K562 (cell line): ENCODE measurements around the gene HAPLN2. TPM values are rescaled to one million over a fixed set of nuclear protein-coding genes. Genes with fewer than 3 reads are reported as not detected.

Experiments used
- BCOR ChIP-seq: fragments of 450-650 bp; IDR thresholded peaks from 2 replicates; pipeline ENCODE4 v1.6.1; 2016
- ESRRA ChIP-seq: fragments of 450-650 bp; IDR thresholded peaks from 2 replicates; pipeline ENCODE4 v1.6.1; 2014; ENCODE audit warnings: low read depth, mild to moderate bottlenecking, moderate library complexity, borderline replicate concordance
- NFE2L1 ChIP-seq: fragments of 450-650 bp; IDR thresholded peaks from 2 replicates; pipeline ENCODE4 v1.6.1; 2016; ENCODE audit warnings: missing genetic modification characterization, low read depth, mild to moderate bottlenecking, missing compliant biosample characterization, moderate library complexity, borderline replicate concordance
- POLR3A ChIP-seq: IDR thresholded peaks from 2 replicates; pipeline ENCODE4 v1.6.1; 2011; ENCODE audit warnings: borderline replicate concordance, mild to moderate bottlenecking, moderate library complexity; ENCODE audit not compliant: insufficient read length, insufficient read depth; ENCODE audit errors: extremely low read depth
- polyA plus RNA-seq, 8 experiments: library from polyadenylated mRNA; depleted of rRNA in 4 of 8; stranded (reverse) in 5 of 8; unstranded in 3 of 8; fragments of >200 nt; fragmentation: Nextera tagmentation in 2 of 8; fragmentation: Illumina TruSeq in 1 of 8; extraction: Ambion mirVana in 2 of 8; extraction: Trizol in 1 of 8; gene quantifications; 2 replicates each; pipeline versions ENCODE4 v1.2.1 to v1.2.3, GENCODE V29; 2011 to 2014; ENCODE audit warnings: inconsistent platforms in 1 of 8, missing spikeins in 1 of 8
- total RNA-seq, 7 experiments: library from RNA; depleted of rRNA in 6 of 7; stranded (reverse); fragments of >200 nt in 6 of 7; fragmentation: Illumina TruSeq in 2 of 7; extraction: Trizol in 2 of 7; gene quantifications; 2 replicates each; pipeline versions ENCODE4 v1.2.1 to v1.2.3, GENCODE V29; 2011 to 2021; ENCODE audit warnings: low replicate concordance in 1 of 7
- TF ChIP-seq, protein P1 (sequence below): fragments of 200-800 bp; sonication (Bioruptor generic); IDR thresholded peaks from 2 replicates; pipeline ENCODE4 v1.6.1; 2016; ENCODE audit warnings: missing genetic modification characterization, missing compliant biosample characterization
- TF ChIP-seq, protein P2 (sequence below), 3 experiments: IDR thresholded peaks in 2 of 3; conservative IDR thresholded peaks in 1 of 3; 2 replicates each; pipeline ENCODE4 v1.5.1; 2011 to 2012; ENCODE audit warnings: low read length in 3 of 3, mild to moderate bottlenecking in 3 of 3, control low read depth in 2 of 3, improper control_type of control experiment in 1 of 3, inconsistent platforms in 1 of 3, low read depth in 1 of 3, mixed read lengths in 1 of 3, moderate library complexity in 1 of 3; ENCODE audit not compliant: insufficient read depth in 2 of 3
- TF ChIP-seq, protein P3 (sequence below), 2 experiments: fragments of 150-350 bp in 1 of 2; IDR thresholded peaks; 2 replicates each; pipeline ENCODE4 v1.6.1; 2012 to 2016; ENCODE audit warnings: low read depth in 2 of 2, low read length in 2 of 2, mild to moderate bottlenecking in 1 of 2, moderate library complexity in 1 of 2
- TF ChIP-seq, protein P4 (sequence below): fragments of 200-800 bp; sonication (Bioruptor generic); IDR thresholded peaks from 2 replicates; pipeline ENCODE4 v1.6.1; 2017; ENCODE audit warnings: missing genetic modification characterization, missing compliant biosample characterization
- TF ChIP-seq, protein P5 (sequence below): fragments of 450-650 bp; IDR thresholded peaks from 2 replicates; pipeline ENCODE4 v1.6.1; 2018; ENCODE audit warnings: mild to moderate bottlenecking, low read depth; ENCODE audit not compliant: partially characterized antibody
- TF ChIP-seq, protein P6 (sequence below): fragments of 450-650 bp; conservative IDR thresholded peaks from 2 replicates; pipeline ENCODE4 v1.6.1; 2016; ENCODE audit warnings: missing genetic modification characterization, low read depth, mild to moderate bottlenecking, missing compliant biosample characterization, moderate library complexity

HAPLN2 gene
- total and polyA plus RNA-seq, 9 of the 15 experiments (the other 6 are each of a cell fraction or from before 2014, with no cell fraction given), result 0.14 to 5.2 (median 3.8) TPM; not detected in 4

DNA sequence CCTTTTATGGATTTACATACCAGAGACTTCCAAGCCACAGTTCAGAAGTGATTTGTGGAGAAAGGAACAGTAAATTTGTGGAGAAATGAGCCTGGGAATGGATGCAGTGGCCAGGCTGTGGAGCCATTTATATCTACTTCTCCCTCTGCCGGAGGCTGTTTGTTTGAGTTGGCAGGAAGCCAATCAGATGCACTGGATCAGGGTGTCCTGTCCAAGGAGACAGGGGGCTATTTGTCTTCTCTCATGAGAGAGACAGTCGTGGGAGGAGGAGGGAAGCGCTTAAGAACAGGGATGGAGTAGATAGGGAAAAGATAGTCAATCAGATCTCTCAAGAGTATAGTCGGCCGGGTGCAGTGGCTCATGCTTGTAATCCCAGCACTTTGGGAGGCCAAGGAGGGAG, 2.8 kb upstream of the HAPLN2 start (continued):
- TF ChIP-seq, protein P1, sequence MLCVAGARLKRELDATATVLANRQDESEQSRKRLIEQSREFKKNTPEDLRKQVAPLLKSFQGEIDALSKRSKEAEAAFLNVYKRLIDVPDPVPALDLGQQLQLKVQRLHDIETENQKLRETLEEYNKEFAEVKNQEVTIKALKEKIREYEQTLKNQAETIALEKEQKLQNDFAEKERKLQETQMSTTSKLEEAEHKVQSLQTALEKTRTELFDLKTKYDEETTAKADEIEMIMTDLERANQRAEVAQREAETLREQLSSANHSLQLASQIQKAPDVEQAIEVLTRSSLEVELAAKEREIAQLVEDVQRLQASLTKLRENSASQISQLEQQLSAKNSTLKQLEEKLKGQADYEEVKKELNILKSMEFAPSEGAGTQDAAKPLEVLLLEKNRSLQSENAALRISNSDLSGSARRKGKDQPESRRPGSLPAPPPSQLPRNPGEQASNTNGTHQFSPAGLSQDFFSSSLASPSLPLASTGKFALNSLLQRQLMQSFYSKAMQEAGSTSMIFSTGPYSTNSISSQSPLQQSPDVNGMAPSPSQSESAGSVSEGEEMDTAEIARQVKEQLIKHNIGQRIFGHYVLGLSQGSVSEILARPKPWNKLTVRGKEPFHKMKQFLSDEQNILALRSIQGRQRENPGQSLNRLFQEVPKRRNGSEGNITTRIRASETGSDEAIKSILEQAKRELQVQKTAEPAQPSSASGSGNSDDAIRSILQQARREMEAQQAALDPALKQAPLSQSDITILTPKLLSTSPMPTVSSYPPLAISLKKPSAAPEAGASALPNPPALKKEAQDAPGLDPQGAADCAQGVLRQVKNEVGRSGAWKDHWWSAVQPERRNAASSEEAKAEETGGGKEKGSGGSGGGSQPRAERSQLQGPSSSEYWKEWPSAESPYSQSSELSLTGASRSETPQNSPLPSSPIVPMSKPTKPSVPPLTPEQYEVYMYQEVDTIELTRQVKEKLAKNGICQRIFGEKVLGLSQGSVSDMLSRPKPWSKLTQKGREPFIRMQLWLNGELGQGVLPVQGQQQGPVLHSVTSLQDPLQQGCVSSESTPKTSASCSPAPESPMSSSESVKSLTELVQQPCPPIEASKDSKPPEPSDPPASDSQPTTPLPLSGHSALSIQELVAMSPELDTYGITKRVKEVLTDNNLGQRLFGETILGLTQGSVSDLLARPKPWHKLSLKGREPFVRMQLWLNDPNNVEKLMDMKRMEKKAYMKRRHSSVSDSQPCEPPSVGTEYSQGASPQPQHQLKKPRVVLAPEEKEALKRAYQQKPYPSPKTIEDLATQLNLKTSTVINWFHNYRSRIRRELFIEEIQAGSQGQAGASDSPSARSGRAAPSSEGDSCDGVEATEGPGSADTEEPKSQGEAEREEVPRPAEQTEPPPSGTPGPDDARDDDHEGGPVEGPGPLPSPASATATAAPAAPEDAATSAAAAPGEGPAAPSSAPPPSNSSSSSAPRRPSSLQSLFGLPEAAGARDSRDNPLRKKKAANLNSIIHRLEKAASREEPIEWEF (CRISPR knock-in tag), result no peak
- TF ChIP-seq, protein P2, sequence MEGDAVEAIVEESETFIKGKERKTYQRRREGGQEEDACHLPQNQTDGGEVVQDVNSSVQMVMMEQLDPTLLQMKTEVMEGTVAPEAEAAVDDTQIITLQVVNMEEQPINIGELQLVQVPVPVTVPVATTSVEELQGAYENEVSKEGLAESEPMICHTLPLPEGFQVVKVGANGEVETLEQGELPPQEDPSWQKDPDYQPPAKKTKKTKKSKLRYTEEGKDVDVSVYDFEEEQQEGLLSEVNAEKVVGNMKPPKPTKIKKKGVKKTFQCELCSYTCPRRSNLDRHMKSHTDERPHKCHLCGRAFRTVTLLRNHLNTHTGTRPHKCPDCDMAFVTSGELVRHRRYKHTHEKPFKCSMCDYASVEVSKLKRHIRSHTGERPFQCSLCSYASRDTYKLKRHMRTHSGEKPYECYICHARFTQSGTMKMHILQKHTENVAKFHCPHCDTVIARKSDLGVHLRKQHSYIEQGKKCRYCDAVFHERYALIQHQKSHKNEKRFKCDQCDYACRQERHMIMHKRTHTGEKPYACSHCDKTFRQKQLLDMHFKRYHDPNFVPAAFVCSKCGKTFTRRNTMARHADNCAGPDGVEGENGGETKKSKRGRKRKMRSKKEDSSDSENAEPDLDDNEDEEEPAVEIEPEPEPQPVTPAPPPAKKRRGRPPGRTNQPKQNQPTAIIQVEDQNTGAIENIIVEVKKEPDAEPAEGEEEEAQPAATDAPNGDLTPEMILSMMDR (IDR thresholded peaks at IDR 0.05 in 2 of 3, conservative IDR thresholded peaks at IDR 0.05 in 1 of 3; ENCODE audit: insufficient read depth in 2 of 3, low read depth in 1 of 3, low read length in 3 of 3), result peak; percentile 19 to 36 (median 34); a peak in 3 of 6 replicates
- TF ChIP-seq, protein P3, sequence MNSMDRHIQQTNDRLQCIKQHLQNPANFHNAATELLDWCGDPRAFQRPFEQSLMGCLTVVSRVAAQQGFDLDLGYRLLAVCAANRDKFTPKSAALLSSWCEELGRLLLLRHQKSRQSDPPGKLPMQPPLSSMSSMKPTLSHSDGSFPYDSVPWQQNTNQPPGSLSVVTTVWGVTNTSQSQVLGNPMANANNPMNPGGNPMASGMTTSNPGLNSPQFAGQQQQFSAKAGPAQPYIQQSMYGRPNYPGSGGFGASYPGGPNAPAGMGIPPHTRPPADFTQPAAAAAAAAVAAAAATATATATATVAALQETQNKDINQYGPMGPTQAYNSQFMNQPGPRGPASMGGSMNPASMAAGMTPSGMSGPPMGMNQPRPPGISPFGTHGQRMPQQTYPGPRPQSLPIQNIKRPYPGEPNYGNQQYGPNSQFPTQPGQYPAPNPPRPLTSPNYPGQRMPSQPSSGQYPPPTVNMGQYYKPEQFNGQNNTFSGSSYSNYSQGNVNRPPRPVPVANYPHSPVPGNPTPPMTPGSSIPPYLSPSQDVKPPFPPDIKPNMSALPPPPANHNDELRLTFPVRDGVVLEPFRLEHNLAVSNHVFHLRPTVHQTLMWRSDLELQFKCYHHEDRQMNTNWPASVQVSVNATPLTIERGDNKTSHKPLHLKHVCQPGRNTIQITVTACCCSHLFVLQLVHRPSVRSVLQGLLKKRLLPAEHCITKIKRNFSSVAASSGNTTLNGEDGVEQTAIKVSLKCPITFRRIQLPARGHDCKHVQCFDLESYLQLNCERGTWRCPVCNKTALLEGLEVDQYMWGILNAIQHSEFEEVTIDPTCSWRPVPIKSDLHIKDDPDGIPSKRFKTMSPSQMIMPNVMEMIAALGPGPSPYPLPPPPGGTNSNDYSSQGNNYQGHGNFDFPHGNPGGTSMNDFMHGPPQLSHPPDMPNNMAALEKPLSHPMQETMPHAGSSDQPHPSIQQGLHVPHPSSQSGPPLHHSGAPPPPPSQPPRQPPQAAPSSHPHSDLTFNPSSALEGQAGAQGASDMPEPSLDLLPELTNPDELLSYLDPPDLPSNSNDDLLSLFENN (IDR thresholded peaks at IDR 0.05; ENCODE audit: low read depth in 2 of 2, low read length in 2 of 2), result peak in 1 of 2 experiments; percentile 79; a peak in 2 of 4 replicates
- TF ChIP-seq, protein P4, sequence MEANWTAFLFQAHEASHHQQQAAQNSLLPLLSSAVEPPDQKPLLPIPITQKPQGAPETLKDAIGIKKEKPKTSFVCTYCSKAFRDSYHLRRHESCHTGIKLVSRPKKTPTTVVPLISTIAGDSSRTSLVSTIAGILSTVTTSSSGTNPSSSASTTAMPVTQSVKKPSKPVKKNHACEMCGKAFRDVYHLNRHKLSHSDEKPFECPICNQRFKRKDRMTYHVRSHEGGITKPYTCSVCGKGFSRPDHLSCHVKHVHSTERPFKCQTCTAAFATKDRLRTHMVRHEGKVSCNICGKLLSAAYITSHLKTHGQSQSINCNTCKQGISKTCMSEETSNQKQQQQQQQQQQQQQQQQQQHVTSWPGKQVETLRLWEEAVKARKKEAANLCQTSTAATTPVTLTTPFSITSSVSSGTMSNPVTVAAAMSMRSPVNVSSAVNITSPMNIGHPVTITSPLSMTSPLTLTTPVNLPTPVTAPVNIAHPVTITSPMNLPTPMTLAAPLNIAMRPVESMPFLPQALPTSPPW (CRISPR knock-in tag), result peak; percentile 68; the same call in 1 of the 2 replicates
- TF ChIP-seq, protein P5, sequence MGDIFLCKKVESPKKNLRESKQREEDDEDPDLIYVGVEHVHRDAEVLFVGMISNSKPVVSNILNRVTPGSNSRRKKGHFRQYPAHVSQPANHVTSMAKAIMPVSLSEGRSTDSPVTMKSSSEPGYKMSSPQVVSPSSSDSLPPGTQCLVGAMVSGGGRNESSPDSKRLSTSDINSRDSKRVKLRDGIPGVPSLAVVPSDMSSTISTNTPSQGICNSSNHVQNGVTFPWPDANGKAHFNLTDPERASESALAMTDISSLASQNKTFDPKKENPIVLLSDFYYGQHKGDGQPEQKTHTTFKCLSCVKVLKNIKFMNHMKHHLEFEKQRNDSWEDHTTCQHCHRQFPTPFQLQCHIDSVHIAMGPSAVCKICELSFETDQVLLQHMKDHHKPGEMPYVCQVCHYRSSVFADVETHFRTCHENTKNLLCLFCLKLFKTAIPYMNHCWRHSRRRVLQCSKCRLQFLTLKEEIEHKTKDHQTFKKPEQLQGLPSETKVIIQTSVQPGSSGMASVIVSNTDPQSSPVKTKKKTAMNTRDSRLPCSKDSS, result no peak
- TF ChIP-seq NFE2L1 (tag) (no peak), ESRRA (peak; percentile 87), POLR3A (no peak), BCOR (peak; percentile 91)
- TF ChIP-seq, protein P6, sequence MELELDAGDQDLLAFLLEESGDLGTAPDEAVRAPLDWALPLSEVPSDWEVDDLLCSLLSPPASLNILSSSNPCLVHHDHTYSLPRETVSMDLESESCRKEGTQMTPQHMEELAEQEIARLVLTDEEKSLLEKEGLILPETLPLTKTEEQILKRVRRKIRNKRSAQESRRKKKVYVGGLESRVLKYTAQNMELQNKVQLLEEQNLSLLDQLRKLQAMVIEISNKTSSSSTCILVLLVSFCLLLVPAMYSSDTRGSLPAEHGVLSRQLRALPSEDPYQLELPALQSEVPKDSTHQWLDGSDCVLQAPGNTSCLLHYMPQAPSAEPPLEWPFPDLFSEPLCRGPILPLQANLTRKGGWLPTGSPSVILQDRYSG (tag), result no peak
